NCI-H2029 treated with DMSO at 0.1 percent for 48 hours (cell line): Measurements from ENCODE around the gene ERBB4.
"Not testable (repeated sequence)": the region's sequence is repeated elsewhere in the genome, so short reads cannot be mapped to it uniquely, and the experiment has no call there.

Experiments
- DNase-seq: peaks from one replicate; lab custom pipeline; 2025; lab: John Stamatoyannopoulos, UW

Gene ERBB4

DNA sequence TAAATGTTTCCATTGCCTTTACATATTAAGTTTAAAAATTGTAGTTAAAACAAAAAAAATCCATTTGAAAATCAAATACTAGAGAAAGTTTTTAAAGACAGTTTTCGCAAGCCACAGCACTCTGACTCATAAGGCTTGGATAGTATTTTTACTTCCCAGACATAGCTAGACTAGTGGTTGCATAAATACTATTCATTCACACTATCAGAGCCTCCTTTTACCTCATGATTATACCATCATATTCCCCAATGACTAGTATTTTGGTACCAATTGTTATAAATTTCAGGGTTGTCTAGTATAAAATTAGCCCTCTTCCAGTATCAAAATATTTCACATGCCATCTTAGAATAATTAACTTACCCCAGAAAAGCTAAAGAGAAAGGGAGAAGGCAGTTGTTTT is 393.5 kb downstream of the ERBB4 start:
- DNase-seq, result no peak

DNA sequence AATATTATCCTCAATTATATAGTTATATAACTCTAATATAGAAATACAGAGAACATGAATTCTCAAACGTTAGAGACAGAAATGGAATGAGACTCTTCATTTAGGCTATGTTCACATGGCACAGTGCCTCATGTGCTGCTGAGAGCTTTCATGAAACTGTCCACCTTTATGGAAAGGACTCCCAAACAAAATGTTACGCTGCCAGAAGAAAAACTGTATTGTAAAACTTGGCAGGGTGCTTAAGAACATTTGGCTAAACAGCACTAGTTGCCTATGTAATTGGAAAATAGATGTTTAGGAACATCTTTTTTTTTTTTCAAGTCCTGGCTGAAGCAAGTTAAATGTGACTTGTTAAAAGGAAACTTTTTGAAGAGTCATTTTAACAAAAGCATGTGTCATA is 396.0 kb downstream of the ERBB4 start:
- DNase-seq, result no peak

DNA sequence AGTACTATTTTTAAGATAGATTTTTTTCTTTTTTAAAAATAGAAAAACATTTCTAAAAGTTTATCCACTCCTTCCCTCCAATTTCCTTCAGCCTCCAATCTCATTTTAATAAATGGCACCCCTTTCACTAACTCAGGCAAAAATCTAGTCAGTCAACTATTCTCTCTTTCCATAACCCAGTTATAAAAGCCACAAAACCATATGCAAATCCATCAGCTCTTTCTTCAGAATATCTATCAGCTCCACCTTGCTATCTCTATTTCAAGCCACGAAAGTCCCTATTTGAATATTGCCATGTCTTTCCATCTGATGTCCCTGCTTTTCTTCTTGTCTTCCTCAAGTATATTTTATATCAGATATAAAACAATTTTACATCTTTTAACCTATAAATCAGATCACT is 397.1 kb downstream of the ERBB4 start:
- DNase-seq, result no peak

DNA sequence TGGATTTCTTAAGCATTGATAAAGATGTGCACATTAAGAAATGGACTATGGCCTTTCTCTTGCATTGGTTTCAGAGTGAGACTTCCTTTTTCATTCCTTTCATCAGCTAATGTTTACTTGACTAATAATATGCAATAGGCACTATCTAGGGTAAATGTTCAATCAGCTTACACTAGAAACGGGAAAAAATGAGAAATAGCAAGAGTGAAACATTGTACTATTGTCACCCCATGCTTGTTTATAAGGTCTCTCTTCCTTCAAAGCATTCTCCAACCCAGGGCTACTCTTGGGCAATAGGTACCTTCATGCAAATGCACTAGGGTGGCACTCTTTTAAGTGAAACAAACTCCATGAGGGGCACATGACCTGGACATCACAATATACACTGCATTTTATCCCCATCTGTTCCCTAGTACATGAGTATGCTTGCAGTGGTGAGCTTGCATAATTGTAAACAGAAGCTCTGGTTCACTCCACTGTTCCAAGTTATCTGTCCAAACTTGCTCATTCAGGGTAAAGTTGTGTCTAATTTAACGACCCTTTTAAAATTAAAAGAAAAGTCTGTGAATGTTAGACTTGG is 402.3 kb downstream of the ERBB4 start:
- DNase-seq, result no peak

DNA sequence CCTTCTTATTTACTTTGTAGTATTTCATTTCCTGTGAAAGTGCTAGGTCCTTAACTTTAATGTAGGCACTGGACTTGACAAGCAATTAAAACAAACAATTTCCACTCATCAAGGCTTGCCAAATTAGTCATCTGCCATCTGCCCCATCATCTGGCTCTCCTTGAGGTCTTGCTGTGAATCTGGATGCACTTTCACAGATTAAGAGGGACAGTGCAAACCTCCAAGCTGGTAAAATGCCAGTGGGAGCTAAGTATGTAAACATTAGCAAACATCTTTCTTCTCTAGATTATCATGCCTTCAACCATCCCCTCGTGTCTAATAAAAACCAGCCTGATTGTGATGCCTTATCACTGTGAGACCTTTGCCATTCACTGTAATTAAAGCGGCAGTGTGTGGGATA is 402.9 kb downstream of the ERBB4 start:
- peak; percentile 68 for DNase-seq

DNA sequence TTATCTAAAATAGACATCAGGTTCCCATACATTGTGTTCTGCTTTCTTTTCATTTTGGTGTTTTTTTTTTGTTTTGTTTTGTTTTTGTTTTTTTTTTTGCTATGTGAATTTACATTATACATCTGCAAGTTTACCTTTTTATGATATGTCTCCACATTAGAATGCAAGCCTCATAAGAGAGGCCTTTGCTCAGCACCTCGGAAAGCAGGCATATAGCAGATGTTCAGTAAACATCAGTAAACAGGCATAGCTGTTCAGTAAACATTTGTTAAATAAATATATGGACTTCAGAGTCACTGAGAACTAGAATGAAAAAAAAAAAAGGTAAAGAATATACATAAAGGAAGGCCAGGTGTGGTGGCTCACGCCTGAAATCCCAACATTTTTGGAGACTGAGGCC is 405.3 kb downstream of the ERBB4 start:
- DNase-seq, result no peak

DNA sequence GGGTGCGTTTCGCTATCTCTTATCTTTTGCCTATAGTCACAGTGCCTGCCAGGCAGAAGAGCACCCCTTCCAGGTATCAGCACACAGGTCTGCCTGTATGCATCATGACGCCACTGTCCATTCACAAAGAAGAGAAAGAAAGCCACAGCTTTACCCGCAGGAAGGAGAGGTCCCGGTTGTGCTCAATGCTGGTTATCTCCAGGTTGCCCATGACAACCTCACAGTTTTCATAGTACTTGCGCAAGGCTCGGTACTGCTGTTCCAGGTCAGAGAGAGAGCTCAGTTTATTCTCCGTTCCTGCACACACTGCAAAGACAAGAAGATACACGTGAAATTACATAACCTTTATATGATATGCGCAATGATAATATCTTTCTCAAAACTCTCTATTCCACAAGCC is 414.0 kb downstream of the ERBB4 start:
- no peak for DNase-seq

DNA sequence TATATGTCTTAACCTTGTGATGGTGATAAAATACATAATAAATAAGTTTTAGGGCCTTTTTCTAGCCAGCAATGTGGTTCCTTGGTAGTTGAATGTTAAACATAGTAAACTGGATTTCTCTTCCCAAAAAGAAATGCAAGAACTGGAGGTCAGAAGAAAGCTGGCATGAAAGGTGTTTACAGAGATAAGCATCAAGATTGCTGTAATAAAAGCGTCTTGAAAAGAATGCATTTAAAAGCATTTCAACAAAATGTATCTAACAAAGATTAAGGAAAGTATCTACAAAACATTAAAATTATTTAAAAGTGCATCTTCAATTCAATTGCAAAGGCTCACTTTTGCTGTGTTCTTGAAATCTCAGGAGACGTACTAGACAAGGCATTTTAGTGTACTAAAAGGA is 419.0 kb downstream of the ERBB4 start:
- DNase-seq, result no peak

DNA sequence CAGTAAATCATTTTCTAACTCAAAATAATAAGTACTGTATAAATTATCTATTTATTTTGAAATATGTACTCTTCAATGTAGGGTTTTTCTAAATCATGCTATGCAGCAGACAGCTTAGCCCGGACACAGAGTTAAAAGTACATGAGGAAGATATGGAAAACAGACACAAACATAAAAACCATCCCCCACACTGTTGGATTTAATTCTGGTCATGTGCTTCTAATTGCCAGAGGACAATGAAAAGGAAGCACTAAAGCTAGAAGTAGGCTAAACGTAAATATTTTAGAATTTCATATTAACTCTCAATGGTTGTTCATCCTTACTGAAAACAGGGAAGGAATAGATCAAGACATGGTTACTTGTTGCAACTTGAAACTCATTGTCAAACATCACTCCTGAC is 420.7 kb downstream of the ERBB4 start:
- no peak for DNase-seq

DNA sequence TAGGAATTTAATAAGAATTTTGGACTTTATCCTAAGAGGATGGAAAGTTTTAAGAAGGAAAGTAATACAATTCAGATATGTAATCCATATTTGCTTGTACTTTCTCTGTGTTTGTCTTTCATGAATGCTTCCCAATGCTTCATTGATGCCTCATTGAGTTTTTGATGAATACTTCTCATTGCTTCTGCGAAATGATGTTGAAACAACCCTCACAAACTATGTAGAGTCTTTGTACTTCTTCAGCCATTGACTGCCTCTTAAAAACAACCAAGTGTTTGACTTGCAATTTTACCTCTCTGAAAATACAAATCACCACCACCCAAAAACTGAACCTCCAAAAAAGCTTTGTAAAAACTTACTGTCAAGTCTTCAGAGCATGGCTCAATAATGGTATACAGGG is 424.1 kb downstream of the ERBB4 start:
- DNase-seq, result no peak

DNA sequence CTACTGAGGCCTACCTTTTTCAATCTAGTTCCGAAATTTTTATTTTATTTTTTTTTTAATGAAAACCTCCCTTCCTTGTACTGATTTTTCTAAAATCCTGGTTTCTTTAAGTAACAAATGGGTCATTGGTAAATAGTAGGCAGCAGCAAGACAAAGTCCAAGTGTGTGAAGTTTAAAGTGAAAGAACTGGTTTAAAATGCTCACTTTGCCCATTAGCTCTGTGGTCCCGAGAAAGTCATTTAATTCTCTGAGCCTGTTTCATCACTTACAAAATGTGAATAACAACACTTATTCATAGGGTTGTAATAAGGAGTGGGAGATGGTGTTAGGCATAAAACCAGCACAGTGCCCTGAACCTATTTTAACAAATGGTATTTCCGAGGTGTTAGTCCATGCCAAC is 426.2 kb downstream of the ERBB4 start:
- no peak for DNase-seq

DNA sequence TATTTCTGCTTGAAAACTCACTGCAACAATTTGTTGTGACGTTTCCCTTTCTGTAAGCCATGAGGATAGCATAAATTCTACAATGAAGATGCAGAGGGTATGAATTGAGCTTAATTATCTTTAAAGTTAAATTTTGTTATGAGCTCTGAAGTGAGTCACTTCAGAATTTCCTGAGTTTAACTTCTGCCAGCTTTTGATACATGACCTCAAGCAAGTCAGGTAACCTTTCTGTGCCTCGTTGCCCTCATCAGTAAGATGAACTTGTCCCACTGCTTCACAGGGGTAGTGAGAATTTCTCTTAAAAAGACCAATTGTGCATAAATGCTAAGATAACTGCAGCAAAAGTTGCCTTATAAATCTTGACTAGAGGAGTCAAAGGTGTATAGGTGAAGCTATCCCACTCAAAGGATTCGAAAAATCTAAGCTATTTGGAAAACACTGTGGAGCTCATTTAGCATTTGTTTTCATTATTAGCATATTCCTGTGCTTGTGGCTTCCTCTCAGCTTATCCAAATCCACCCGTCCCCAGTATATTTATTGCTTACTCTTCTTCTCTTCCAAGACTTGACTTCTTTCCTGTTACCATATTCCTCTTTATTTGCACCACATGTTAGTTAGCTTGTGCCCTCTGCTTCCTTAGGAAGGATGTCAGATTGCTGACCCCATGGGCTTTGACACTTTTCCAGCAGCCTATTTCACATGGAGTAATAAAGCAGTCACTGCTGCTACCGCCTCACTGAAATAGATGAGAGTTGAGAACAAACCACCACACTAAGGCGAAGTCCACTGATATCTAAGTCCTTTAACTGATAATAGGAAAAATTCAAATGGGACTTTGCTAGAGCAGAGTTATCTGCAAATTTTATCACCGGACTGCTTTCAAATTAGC is 428.6 kb downstream of the ERBB4 start:
- DNase-seq, result no peak

DNA sequence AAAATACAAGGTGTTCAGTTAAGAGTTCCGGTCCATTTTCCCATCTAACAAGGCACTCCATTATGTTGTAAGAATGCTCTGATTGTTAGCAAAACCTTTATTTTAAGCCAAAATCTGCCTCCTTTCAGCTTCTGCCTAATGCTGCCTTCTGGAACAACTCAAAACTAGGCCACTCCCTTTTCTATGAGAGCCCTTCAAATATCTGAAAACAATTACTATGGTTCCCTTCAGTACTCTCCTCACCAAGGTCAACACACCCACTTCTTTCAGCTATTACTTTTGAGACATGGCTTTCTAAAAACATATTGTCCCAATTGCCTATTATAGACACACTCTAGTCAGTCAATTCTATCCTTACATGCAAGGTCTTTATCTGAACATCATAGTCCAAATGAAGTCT is 429.4 kb downstream of the ERBB4 start:
- DNase-seq, result no peak

DNA sequence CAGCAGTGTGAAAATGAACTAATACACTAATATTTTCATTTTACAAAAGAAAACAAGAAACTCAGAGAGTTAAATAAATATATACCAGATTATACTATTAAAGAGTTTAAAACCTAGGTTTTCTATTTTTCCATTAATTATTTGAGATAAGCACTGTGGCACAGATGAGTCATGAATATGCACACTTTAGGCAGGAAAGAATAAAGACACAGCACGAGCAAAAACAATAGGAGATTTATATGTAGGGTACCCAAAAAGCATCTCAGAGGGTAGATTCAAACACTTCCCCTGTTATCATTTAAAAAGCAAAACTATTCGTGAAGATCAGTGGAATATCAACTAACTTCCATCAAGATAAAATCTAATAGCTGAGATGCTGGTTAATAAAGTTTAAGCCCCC is 430.6 kb downstream of the ERBB4 start:
- no peak for DNase-seq

DNA sequence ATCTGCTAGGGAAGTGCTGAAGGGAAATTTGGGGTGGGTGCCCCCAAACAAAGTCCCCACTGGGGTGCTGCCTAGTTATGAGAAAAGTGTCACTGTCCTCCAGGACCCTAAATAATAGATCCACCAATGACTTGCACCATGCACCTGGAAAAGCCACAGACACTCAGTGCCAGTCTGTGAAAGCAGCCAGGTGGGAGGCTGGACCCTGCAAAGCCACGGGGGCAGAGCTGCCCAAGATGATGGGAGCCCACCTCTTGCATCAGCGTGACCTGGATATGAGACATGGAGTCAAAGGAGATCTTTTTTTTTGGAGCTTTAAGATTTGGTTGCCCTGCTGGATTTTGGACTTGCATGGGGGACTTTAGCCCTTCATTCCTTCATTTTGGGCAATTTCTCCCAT is 431.6 kb downstream of the ERBB4 start:
- DNase-seq, result no peak

DNA sequence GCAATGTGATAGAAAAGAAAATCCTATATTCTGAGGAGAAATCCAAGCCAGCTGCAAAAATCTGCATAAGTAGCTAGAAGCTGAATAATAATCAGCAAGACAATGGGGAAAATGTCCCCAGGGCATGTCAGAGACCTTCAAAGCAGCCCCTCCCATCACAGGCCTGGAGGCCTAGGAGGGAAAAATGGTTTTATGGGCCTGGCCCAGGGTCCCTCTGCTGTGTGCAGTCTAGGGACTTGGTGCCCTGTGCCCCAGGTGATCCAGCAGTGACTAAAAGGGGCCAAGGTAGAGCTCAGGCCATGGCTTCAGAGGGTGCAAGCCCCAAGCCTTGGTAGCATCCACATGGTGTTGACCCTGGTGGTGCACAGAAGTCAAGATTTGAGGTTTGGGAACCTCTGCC is 432.1 kb downstream of the ERBB4 start:
- not testable (repeated sequence) for DNase-seq

DNA sequence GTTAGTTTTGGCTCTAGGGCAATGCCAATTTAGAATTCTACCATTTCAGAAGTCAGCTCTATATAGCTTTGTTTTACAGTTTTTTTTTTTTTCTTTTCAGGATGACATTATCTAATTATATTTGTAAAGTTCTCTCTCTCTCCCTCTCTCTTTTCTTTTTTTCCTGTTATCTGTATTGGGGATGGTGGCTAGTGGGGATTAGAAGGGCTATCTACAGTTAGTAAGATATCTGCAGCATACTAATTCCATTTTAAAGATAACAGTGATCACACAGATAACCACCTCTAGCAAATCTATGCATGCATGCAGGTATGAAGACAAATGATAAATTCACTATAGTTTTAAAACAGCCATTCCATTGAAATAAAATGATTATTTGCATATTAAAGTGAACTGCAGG is 438.9 kb downstream of the ERBB4 start:
- DNase-seq, result no peak

DNA sequence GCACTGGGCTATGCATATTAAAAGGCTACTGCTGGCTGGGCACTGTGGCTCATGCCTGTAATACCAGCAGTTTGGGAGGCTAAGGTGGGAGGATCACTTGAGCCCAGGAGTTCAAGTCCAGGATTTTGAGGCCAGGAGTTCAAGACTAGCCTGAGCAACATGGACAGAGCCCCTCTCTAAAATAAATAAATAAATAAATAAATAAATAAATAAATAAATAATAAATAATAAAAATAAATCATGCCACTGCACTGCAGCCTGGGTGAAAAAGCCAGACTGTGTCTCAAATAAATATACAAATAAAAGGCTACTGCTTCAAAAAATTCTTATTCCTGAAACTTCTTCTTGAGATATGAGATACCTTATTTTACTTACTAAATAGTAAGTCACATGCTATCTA is 439.6 kb downstream of the ERBB4 start:
- DNase-seq, result no peak

DNA sequence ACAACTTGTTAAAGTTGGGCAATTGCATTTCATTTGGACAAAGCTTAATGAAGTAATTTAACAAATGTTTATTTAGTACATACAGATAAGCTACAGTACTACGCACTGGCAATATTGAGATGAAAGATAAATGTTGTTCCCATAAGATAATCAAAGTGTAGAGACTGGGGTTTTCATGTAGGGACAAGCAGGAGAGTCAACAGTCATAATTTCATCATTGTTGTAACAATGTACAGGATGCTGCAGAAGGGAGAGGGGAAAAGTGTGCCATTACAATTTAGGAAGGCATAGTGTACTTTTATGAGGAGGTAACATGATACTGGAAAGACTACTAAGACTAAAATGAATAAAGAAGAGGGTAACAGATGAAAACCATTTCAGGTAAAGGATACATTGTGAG is 441.6 kb downstream of the ERBB4 start:
- DNase-seq, result no peak

DNA sequence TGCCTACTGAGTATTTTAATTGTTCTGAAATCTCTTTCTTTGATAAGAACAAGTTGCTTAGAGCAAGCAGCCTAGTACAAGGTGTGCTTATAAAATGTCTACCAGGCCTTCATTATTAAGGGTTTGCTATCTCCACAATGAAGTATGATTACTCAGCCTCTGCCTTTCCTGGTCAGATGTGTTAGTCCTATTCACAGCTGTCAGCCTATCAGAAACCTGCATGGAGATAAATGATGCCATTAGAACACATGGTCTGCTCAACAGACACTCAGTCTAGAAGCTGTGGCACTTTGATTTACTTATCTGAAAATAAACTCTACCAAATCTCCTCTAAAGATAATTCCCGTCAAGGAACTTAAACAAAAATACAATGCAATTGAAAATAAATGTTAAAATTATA is 448.7 kb downstream of the ERBB4 start:
- no peak for DNase-seq

DNA sequence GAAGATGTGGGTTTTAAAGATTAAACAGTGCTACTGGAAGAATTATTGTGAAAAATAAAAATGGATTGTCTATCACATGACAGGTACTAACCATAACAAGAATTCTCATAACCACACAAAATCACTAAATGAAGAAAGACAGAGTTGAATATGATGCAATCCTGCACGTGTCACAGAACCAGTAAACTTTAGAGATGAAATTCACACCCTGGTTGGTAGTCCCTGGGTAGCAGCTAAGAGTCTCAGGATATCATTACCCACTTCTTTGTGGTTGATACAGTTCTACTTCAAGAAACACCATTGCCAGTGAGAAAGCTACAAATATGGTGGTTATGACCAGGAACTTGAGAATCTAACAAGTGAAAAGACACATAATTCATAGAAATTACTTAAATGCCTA is 450.2 kb downstream of the ERBB4 start:
- no peak for DNase-seq

DNA sequence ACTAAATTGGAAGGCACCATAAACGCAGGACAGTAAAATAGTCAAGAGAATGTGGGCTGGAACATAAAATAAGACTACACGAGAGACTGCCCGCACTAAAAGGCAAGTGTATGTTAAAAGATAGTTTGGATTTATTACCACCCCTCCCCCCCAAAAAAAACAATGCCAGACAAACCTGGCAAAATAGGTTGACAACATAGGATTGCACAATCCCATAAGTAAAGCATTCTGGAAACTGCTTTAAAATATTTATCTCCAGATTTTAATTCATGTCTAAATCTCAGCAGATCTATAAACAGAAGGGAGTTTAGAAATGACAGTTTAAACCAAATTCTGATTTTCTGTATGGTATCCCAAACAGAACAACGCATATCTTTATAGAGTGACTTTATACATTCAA is 455.1 kb downstream of the ERBB4 start:
- DNase-seq, result no peak

DNA sequence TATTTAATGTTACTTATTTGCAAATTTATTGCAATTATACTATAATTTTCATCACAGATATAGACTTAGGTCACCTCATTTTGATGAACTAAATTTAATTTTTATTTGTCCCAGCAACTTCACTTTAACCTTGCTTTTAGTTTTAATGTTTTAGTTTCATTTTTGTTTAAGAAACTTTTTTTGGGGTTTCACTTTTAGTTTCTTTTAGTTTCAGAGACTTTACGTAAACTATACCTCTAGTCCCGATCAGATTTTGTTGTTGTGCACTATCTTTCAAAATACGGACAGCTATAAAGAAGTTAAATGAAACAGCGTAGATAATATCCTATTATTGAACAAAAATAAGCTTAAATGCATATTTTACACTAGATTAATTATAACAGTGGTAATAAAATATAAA is 460.5 kb downstream of the ERBB4 start:
- no peak for DNase-seq

DNA sequence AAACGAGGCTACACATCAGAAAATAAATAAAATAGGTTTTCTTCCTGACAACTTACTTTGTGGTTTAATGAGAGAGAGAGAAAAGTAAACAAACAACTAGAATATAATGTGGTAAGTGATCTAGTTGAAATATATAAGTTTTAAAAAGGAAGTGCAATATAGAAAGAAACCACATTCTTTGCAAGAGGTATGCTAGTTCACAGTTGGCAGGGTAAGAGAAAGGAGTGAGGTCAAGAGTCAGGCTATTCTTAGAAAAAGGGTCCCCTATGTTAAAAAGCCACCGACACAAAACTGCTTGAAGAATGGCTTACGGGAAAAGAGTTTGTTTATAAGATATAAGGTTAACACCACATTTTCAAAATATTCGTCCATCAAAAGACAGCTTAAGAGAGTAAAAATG is 462.1 kb downstream of the ERBB4 start:
- DNase-seq, result no peak
